ENCODE data around the gene ZNF184.

The ZNF184 gene

DNA sequence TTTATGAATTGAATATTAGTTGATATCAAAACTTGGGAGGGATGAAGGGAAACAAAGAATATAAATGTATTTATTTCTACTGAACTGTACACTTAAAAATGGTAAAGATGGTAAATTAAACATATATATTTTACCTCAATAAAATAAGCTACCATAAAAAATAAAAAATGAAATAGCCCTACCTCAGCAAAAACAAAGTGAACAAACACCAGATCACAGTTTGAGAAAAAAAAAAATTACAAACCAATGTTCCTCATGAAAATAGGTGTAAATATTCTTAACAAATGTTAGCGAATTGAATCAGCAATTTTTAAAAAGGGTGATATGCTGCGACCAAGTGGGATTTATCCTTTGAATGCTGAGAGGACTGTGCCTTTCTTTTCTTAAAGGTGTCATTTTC is 28.3 kb upstream of the ZNF184 start:
- TF ChIP-seq POLR2A (IDR thresholded peaks at IDR 0.05; ENCODE audit: low read length) = no peak
- no peak for TF ChIP-seq GATA1 (IDR thresholded peaks at IDR 0.05; ENCODE audit: low read depth, low read length)
- no peak for DNase-seq

- no peak for DNase-seq
- TF ChIP-seq GATA1 (IDR thresholded peaks at IDR 0.05; ENCODE audit: low read depth, low read length) (no peak), POLR2A (IDR thresholded peaks at IDR 0.05; ENCODE audit: low read length) (no peak)
Measured at GRCh38 chr6:27500177-27500576, 27.3 kb upstream of the ZNF184 start.

GRCh38 chr6:27495386-27496135 is 22.7 kb upstream of the ZNF184 start:
- TF ChIP-seq GATA1 (IDR thresholded peaks at IDR 0.05; ENCODE audit: low read depth, low read length) (no peak), POLR2A (IDR thresholded peaks at IDR 0.05; ENCODE audit: low read length) (no peak)
- peak; percentile 86 to 89 for DNase-seq

DNA sequence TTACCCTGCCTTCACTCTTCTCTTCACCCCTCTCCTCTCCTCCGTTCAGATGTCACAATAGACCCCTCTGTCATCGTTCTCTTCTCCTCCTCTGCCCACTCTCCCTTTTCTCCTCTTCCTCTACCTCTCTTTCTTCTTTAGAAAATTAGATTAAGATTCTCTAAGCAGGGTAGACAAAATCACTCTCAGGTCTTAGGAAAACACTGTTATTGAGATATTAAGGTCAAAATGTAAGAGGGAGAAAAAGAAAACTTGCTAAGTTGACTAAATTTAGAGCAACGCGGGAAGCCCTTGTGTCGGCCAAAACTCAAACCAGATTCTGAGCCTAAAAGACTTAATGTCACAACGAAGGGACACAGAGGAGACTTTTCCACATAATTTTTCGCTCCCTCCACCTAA is 22.1 kb upstream of the ZNF184 start:
- TF ChIP-seq POLR2A (IDR thresholded peaks at IDR 0.05; ENCODE audit: low read length) = no peak
- TF ChIP-seq GATA1 (IDR thresholded peaks at IDR 0.05; ENCODE audit: low read depth, low read length) = no peak

DNA sequence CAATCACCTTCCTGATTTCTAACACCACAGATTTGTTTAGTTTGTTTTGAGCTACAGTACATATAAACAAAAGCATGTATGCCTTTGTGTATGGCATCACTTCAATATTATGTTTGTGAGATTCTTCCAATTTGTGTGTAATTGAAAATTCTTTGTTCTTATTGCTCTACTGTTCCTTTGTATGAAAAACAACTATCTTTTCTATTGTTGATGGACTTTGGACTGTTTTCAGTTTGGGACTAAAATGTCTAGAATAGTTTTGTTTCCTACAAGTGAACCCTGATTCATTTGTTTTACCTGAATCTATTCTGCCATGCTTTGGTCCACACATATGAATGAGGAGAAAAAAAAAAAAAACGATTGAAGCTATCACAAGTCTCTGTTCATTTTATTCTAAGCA is 21.2 kb upstream of the ZNF184 start:
- TF ChIP-seq POLR2A (IDR thresholded peaks at IDR 0.05; ENCODE audit: low read length) (no peak), GATA1 (IDR thresholded peaks at IDR 0.05; ENCODE audit: low read depth, low read length) (no peak)
- DNase-seq = no peak

More for the DNA sequence above, 22.1 kb upstream of the ZNF184 start:
- DNase-seq = peak in 1 of 2 experiments; percentile 27

GRCh38 chr6:27492631-27493190 is 19.8 kb upstream of the ZNF184 start:
- no peak for TF ChIP-seq POLR2A (IDR thresholded peaks at IDR 0.05; ENCODE audit: low read length)

GRCh38 chr6:27479319-27480182 is 6.6 kb upstream of the ZNF184 start:
- peak; percentile 89 to 93 for DNase-seq
- TF ChIP-seq GATA1 (IDR thresholded peaks at IDR 0.05; ENCODE audit: low read depth, low read length) (no peak), POLR2A (IDR thresholded peaks at IDR 0.05; ENCODE audit: low read length) (no peak)

More at GRCh38 chr6:27492631-27493190, 19.8 kb upstream of the ZNF184 start:
- no peak for DNase-seq

GRCh38 chr6:27478706-27479318 is 5.9 kb upstream of the ZNF184 start:
- TF ChIP-seq GATA1 (IDR thresholded peaks at IDR 0.05; ENCODE audit: low read depth, low read length) (no peak), POLR2A (IDR thresholded peaks at IDR 0.05; ENCODE audit: low read length) (peak; percentile 44)
- peak; percentile 92 to 95 for DNase-seq

DNA sequence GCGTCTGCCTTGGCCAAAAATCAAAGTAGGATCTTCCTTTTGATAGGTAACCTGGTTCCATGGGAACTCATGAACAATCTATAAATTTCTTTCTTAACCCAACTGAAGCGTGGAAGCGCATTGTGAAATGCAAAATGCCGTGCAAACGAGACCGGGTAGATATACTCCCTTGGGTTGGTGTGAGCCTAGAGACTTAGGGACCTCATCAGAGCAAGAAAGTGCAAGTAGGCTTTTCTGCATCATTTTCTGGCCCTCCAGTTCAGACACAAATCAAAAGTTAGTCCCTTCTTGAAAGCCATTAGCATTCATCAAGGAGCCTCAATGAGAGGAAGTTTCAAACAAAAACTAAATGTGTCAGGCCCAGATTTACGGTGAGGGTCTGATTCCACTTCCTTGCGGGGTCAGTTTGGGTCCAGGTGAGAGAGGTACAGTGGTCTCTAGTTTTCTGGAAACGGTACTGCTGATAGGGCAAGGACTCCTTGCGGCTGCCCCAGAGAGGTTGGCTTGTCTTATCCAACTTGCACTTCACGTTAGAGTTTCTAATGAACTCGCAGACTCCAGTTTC is 5.3 kb upstream of the ZNF184 start:
- DNase-seq = peak in 1 of 2 experiments; percentile 45
- TF ChIP-seq GATA1 (IDR thresholded peaks at IDR 0.05; ENCODE audit: low read depth, low read length) = no peak
- TF ChIP-seq POLR2A (IDR thresholded peaks at IDR 0.05; ENCODE audit: low read length) = no peak

DNA sequence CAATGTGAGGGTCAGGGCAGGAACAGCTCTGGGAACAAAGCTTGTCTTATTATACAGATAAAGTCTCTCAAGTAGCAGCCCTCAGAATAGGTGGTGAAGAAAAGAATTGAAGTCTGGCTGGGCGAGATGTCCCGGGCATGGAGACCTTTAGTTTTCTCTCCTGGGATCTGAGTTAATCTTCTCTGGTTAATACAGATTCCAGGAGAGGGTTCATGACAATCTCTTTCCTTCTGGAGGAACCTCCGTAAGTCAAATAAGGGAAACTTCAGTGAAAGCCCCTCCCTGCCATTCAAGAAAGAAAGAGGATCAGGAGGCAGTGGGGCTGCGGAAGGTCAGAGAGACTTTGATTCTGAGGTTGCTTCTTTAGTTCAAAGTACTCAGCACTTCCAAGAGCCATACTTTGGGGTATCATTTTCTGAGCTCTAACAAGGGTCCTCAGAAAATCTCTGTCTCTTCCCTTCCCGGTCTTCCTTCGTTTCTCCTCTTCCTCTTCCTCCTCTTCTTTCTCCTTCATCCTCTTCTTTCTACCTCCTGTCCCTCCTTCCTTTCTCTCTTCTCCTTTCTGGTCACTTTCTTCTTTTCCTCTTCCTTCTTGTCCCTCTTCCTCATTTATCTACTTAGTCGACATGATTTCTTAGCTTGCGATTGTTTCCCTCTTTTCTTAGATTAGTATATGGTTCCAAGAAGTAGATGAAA is 4.6 kb upstream of the ZNF184 start:
- TF ChIP-seq POLR2A (IDR thresholded peaks at IDR 0.05; ENCODE audit: low read length) (no peak), GATA1 (IDR thresholded peaks at IDR 0.05; ENCODE audit: low read depth, low read length) (no peak)
- DNase-seq = peak in 1 of 2 experiments; percentile 5

- TF ChIP-seq POLR2A (IDR thresholded peaks at IDR 0.05; ENCODE audit: low read length) = no peak
- TF ChIP-seq GATA1 (IDR thresholded peaks at IDR 0.05; ENCODE audit: low read depth, low read length) = no peak
- no peak for DNase-seq
Measured at GRCh38 chr6:27476090-27476489, 3.2 kb upstream of the ZNF184 start.

GRCh38 chr6:27474672-27475071 is 1.8 kb upstream of the ZNF184 start:
- TF ChIP-seq GATA1 (IDR thresholded peaks at IDR 0.05; ENCODE audit: low read depth, low read length) (no peak), POLR2A (IDR thresholded peaks at IDR 0.05; ENCODE audit: low read length) (no peak)
- no peak for DNase-seq

GRCh38 chr6:27474172-27474465 is 1.2 kb upstream of the ZNF184 start:
- TF ChIP-seq GATA1 (IDR thresholded peaks at IDR 0.05; ENCODE audit: low read depth, low read length) (no peak), POLR2A (IDR thresholded peaks at IDR 0.05; ENCODE audit: low read length) (no peak)
- DNase-seq = no peak
